HL-60 (cell line): ENCODE results near the gene ACCSL.

Experiments used
- DNase-seq, 2 experiments: peaks; one replicate each; pipeline ENCODE4 v3.0.0-alpha.2; 2010 to 2020; ENCODE audit warnings: low read depth in 1 of 2, low spot score in 1 of 2
- H3K27ac ChIP-seq: fragments of 250-450 bp; sonication (Bioruptor Pico); replicated peaks from 2 replicates; pipeline ENCODE4 v1.5.1; 2020; ENCODE audit warnings: mild to moderate bottlenecking, moderate library complexity
- H3K27me3 ChIP-seq: fragments of 250-450 bp; sonication (Bioruptor Pico); 2 replicates; pipeline ENCODE4 v1.5.1; 2021; ENCODE audit warnings: mild to moderate bottlenecking, moderate library complexity; ENCODE audit not compliant: insufficient read depth, poor library complexity, severe bottlenecking
- H3K4me3 ChIP-seq: replicated peaks from 2 replicates; pipeline ENCODE4 v1.5.1; 2011; ENCODE audit warnings: mild to moderate bottlenecking, control low read depth, low read length; ENCODE audit not compliant: insufficient read depth
- GABPA ChIP-seq: IDR thresholded peaks from 2 replicates; pipeline ENCODE4 v1.6.1; 2012; ENCODE audit warnings: low read depth
- POLR2AphosphoS5 ChIP-seq: IDR thresholded peaks from 2 replicates; pipeline ENCODE4 v1.6.1; 2012; ENCODE audit warnings: low read depth
- SPI1 ChIP-seq: IDR thresholded peaks from 2 replicates; pipeline ENCODE4 v1.6.1; 2012; ENCODE audit warnings: low read depth, mild to moderate bottlenecking, borderline replicate concordance
- TF ChIP-seq, protein P1 (sequence below): IDR thresholded peaks from one replicate; pipeline ENCODE4 v1.5.1; 2011; ENCODE audit warnings: low read length, control low read depth, inconsistent platforms; ENCODE audit not compliant: insufficient read depth
- TF ChIP-seq, protein P2 (sequence below): IDR thresholded peaks from 2 replicates; pipeline ENCODE4 v1.6.1; 2012; ENCODE audit warnings: low read depth; ENCODE audit not compliant: insufficient replicate concordance

Gene ACCSL

DNA sequence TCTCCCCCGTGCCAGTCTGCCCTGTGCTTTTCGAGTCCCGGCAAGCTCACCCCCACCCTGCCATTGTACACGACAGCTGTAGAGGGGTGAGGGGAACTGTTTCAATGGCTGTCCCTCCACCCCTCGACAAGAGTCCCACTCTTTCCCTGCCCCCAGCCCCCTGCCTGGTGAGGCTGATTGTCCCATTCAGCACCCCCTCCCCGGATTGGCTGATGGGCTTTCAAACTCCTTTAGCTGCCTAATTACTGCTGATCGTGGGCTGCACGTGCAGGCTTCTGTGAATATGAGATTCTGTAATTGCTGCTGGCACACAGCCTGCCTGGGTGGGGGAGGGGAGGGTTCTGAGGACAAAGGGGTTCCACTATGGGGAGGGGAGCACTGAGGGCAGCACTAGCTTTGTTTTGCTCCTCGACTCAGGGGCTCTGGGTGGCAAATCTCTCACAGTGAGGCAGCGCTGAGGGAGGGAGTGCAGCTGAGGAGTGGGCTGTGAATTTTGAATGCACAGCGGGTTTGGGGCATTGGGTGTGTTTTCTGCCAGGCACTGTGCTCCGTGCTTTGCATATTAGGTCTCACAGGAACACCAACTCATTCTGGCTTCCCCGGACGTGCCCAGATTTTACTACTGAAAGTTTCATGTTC lies 42.6 kb upstream of the ACCSL start:
- H3K27me3 ChIP-seq: no peaks in the 10 kb centered on the region
- no peak for DNase-seq
- TF ChIP-seq GABPA (no peak), SPI1 (no peak)
- TF ChIP-seq, protein P1, sequence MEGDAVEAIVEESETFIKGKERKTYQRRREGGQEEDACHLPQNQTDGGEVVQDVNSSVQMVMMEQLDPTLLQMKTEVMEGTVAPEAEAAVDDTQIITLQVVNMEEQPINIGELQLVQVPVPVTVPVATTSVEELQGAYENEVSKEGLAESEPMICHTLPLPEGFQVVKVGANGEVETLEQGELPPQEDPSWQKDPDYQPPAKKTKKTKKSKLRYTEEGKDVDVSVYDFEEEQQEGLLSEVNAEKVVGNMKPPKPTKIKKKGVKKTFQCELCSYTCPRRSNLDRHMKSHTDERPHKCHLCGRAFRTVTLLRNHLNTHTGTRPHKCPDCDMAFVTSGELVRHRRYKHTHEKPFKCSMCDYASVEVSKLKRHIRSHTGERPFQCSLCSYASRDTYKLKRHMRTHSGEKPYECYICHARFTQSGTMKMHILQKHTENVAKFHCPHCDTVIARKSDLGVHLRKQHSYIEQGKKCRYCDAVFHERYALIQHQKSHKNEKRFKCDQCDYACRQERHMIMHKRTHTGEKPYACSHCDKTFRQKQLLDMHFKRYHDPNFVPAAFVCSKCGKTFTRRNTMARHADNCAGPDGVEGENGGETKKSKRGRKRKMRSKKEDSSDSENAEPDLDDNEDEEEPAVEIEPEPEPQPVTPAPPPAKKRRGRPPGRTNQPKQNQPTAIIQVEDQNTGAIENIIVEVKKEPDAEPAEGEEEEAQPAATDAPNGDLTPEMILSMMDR: no peak
- TF ChIP-seq, protein P2, sequence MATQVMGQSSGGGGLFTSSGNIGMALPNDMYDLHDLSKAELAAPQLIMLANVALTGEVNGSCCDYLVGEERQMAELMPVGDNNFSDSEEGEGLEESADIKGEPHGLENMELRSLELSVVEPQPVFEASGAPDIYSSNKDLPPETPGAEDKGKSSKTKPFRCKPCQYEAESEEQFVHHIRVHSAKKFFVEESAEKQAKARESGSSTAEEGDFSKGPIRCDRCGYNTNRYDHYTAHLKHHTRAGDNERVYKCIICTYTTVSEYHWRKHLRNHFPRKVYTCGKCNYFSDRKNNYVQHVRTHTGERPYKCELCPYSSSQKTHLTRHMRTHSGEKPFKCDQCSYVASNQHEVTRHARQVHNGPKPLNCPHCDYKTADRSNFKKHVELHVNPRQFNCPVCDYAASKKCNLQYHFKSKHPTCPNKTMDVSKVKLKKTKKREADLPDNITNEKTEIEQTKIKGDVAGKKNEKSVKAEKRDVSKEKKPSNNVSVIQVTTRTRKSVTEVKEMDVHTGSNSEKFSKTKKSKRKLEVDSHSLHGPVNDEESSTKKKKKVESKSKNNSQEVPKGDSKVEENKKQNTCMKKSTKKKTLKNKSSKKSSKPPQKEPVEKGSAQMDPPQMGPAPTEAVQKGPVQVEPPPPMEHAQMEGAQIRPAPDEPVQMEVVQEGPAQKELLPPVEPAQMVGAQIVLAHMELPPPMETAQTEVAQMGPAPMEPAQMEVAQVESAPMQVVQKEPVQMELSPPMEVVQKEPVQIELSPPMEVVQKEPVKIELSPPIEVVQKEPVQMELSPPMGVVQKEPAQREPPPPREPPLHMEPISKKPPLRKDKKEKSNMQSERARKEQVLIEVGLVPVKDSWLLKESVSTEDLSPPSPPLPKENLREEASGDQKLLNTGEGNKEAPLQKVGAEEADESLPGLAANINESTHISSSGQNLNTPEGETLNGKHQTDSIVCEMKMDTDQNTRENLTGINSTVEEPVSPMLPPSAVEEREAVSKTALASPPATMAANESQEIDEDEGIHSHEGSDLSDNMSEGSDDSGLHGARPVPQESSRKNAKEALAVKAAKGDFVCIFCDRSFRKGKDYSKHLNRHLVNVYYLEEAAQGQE: no peak
- H3K27ac ChIP-seq: no peak overlapping the region
- H3K4me3 ChIP-seq: no peak overlapping the region

DNA sequence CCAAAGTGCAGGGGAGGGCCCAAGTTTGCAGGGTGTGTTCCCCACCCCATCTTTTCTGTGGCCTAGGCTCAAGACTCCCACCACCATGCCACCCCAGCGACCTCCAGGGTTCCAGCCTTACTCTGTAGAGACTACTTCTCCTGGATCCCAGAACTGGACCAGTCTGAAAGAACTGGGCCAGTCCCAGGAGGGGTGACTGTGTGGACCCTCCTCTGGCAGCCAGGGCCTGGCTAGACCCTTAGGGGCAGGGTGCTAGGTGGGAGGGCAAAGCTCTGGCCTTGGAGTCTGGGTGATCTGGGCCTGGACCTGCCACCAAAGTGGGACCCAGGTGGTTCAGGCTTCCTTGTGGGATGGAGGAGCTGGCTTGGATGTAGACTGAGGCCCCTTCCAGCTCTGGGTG lies 41.8 kb upstream of the ACCSL start:
- no peak overlapping the region for H3K4me3 ChIP-seq
- no peak overlapping the region for H3K27ac ChIP-seq
- TF ChIP-seq POLR2AphosphoS5 (no peak), SPI1 (no peak), GABPA (no peak)
- TF ChIP-seq, protein P1: no peak
- TF ChIP-seq, protein P2: no peak
- H3K27me3 ChIP-seq: no peaks in the 10 kb centered on the region
- no peak for DNase-seq

DNA sequence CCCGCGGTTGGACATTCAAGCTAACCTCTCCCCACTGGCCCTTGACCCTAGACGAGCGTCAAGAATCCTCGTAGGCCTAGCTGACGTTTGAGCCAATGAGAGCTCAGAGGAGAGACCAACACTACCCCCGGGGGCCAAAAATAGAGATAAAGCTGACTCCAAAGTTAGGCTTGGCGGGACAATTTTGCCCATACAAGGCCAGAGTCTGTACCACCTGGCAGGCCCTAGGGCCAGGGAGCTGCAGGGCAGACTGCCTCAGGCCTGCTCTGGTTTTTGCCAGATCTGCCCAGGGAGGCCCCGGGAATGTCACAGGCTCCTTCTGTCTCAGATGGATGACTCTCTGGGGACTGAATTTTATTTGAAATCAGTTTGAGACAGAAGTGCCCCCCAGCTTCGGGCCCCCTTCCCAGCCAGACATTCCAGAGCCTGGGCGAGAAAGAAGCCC lies 40.8 kb upstream of the ACCSL start:
- Histone ChIP-seq H3K27me3 (no peaks in the 10 kb centered on the region), H3K4me3 (no peak overlapping the region), H3K27ac (no peak overlapping the region)
- DNase-seq: no peak
- TF ChIP-seq, protein P2: no peak
- no peak for TF ChIP-seq SPI1
- TF ChIP-seq, protein P1: no peak
- no peak for TF ChIP-seq GABPA
- TF ChIP-seq POLR2AphosphoS5: no peak
